K562 treated with DMSO at 1 percent for 4 hours (cell line): ENCODE results near the gene CDIP1. TPM values are rescaled to one million over a fixed set of nuclear protein-coding genes. Genes with fewer than 3 reads are reported as not detected.

ENCODE experiments used
- total RNA-seq: library from RNA; unstranded; fragments of 300-600 nt; gene quantifications from 2 replicates; pipeline ENCODE4 v1.2.3, GENCODE V29; 2022; ENCODE audit not compliant: insufficient read depth

The CDIP1 gene
- total RNA-seq: 1.5 TPM in 1 of 2 replicates, not detected in the other

DNA sequence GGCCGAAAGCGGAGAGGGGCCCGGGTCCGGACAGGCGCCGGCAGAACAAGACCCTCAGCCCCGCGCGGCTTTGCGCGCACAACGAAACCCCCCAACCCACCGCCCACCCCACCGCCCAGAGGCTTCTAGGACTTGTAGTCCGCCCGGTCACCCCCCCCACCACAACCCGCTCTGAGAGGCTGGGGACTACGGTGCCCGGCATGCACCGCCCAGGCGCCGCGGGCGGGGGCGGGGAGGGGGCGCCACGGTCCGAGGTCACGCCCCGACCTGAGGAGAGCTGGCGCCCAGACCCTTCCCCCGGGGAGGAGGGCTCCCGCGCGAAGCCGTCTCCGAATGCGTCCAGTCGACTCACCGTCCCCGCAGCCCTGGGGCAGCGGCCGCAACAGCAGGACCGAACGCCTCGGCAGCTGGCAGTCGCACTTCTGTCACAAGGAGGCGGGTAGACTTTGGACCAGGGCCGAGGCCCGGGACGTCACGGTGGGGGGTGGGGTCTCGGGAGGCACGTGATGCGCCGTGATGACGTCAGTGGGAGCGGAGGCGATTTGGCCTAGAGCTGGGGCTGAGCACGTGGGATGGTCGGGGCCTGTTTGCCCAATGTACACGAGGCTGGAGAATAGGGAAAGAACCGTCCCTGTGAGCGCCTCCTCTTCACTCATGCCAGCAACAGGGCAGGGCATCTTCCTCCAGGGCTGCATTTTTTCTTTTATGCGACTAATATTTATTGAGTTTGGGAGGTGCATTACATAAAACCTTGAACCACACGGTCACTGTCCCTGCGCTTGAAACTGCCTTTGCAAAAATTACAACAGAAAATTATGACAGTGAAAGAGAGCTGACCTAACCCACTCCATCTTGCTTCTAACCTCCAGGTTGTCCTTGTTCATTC lies at the start of gene CDIP1:
Gene CDIP1 (minus strand): TSS at position 424 of the 886 bp plus-strand sequence. CDS start 24,643 bp downstream, outside the sequence.

DNA sequence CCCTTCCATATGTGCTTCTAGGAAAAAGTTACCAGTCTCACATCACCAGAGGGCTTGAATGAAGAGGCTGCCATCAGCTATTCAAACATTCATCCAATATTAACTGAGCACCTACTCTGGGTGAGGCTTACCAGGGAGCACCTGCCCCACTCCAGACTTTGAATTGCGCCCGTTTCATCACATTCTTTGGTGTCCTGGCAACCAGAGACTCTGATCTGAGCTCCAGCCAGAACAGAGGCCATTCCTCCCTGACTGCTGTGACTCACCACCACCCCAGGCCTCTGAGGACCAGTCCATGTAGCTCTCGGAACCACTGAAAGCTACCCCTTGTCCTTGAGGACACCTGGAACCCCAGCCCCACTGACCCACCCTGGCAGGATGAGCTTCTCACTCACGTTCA lies 17.5 kb upstream of the CDIP1 start, which contains the start of gene C16orf96:
Gene C16orf96 (plus strand): TSS at position 229 of the 400 bp plus-strand sequence. CDS start 150 bp downstream, at position 379.

DNA sequence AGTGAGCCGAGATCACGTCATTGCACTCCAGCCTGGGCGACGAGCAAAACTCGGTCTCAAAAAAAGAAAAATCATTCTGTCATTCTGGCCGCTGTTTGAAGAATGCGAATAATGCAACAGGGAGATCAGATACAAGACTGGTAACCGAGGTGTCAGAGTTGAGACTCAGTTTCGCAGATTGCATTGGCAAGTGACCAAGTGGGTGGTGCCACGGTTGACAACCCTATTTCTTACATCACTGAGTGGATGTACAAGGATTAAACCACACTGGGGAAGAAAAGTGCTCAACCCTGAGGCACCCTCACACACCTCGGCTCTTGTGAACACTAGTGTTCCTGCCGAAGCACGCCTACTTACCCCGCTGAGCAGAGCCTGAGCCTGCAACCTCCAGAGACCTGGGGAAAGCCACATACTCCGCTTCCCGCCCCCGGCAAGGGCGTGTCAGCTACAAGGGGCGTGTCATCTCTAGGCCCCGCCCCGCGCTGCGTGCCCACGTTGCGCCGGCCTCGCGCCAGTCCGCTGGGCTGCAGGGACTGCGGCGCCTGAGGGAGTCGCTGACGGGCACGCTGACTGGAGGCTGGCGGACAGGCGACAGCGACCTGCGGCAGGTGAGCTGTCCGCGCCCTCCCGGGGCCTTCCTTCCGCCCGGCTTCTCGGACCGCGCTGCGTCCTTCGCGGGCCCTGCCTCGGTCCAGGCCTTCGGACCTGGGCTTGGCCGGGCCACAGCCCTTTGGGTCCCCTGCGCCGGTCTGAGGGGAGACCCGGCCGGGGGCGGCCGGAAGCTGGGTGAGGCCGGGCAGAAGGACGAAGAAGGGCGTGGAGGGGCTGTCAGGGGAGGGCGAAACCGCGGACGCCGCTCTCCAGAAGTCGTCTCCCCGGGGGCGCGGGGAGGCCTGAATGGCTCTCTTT lies 62.4 kb downstream of the CDIP1 start, which contains the start of gene HMOX2:
Gene HMOX2 (plus strand): TSS at position 519 of the 909 bp plus-strand sequence. CDS start 29,127 bp downstream, outside the sequence.

DNA sequence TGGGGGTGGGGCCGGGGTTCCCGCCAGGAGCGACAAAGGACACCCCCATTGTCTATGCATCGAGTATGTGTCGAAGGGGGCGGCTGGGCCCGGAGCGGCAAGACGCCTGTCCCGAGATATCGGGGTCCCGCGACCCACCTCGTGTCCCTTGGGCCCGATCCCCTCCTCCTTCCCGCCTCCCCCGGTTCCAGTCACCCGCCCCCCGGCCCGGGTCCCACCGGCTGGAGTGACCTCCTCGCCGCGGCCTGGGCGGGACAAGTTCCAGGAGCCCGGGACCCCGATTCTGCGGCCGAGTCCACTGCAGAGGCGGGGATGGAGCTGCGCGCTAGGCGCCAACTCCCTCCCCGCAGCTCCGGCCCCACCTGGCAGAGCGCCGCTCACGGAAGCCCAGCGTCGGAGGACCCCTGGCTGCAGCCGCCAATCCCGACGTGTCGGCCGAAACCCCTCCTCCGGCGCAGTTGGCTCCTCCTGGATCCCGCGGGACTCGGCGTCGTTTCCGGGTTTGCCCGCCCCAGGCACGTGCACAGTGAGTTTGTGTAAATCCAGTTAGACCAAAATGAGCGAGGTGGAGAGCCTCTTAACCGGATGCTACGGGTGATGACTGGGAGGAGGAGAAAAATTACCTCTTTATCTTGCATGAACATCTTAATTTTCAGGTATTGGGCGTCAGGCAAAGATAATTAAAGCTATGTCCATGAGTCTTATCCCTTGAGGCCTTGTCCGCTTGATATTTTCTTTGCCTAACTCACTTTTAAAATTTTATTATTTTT lies 64.2 kb downstream of the CDIP1 start, which contains the start of gene NMRAL1:
Gene NMRAL1 (minus strand): TSS at position 434 of the 770 bp plus-strand sequence. CDS start 493 bp downstream, outside the sequence.

Other genes starting within 250 kb of the CDIP1 start
- gene GLIS2, start 222.7 kb downstream of the CDIP1 start, total RNA-seq: 11.9 and 15.1 TPM in 2 replicates
- 106 and 116 TPM in 2 replicates for gene PAM16, start 187.5 kb downstream of the CDIP1 start, total RNA-seq
- gene VASN, start 166.9 kb downstream of the CDIP1 start, total RNA-seq: 22.7 and 27.5 TPM in 2 replicates
- gene CORO7, start 122.2 kb downstream of the CDIP1 start, total RNA-seq: 72.5 and 75.1 TPM in 2 replicates
- 55.1 and 63.4 TPM in 2 replicates for gene DNAJA3, start 112.9 kb downstream of the CDIP1 start, total RNA-seq
- 61.3 and 68.3 TPM in 2 replicates for gene NMRAL1, start 64.1 kb downstream of the CDIP1 start, total RNA-seq
- gene HMOX2, start 62.4 kb downstream of the CDIP1 start, total RNA-seq: 53.2 and 64.3 TPM in 2 replicates
- gene C16orf96, start 17.6 kb upstream of the CDIP1 start, total RNA-seq: not detected in 2 replicates
- gene UBALD1, start 76.1 kb upstream of the CDIP1 start, total RNA-seq: 38.6 and 59.4 TPM in 2 replicates
- 32.3 and 32.7 TPM in 2 replicates for gene MGRN1, start 86.1 kb upstream of the CDIP1 start, total RNA-seq
- 33.0 and 34.5 TPM in 2 replicates for gene NUDT16L1, start 154.8 kb upstream of the CDIP1 start, total RNA-seq
- gene ANKS3, start 195.5 kb upstream of the CDIP1 start, total RNA-seq: 9.8 and 11.0 TPM in 2 replicates
- not detected in 2 replicates for gene DNAAF8, start 195.8 kb upstream of the CDIP1 start, total RNA-seq
- 5.0 and 7.2 TPM in 2 replicates for gene ZNF500, start 228.4 kb upstream of the CDIP1 start, total RNA-seq
- not detected in 2 replicates for gene SEPTIN12, start 249.6 kb upstream of the CDIP1 start, total RNA-seq